IPS-NIHi7 (cell line): ENCODE measurements around the gene DNMT3L.
"Not testable (repeated sequence)": the region's sequence is repeated elsewhere in the genome, so short reads cannot be mapped to it uniquely, and the experiment has no call there.

Experiments used
- DNase-seq: peaks from one replicate; pipeline ENCODE4 v3.0.0; 2012; ENCODE audit warnings: mixed read lengths; ENCODE audit errors: extremely low spot score

The DNMT3L gene

GRCh38 chr21:44249204-44250037 lies 12.3 kb downstream of the DNMT3L start:
- DNase-seq = not testable (repeated sequence)

GRCh38 chr21:44247904-44248303 lies 13.8 kb downstream of the DNMT3L start:
- DNase-seq = not testable (repeated sequence)

GRCh38 chr21:44243980-44244379 lies 17.7 kb downstream of the DNMT3L start:
- not testable (repeated sequence) for DNase-seq

- not testable (repeated sequence) for DNase-seq
Measured at GRCh38 chr21:44241281-44241680, 20.4 kb downstream of the DNMT3L start.

- not testable (repeated sequence) for DNase-seq
Measured at GRCh38 chr21:44240842-44241241, 20.9 kb downstream of the DNMT3L start, which contains the start of gene ICOSLG. ICOSLG (minus strand) TSS chr21:44240943; CDS start chr21:44240817, 126 bp downstream.

GRCh38 chr21:44240353-44240752 lies 21.3 kb downstream of the DNMT3L start:
- DNase-seq = not testable (repeated sequence)

GRCh38 chr21:44229561-44229960 lies 32.1 kb downstream of the DNMT3L start:
- not testable (repeated sequence) for DNase-seq

GRCh38 chr21:44228109-44228508 lies 33.6 kb downstream of the DNMT3L start:
- DNase-seq = not testable (repeated sequence)

GRCh38 chr21:44227614-44228013 lies 34.1 kb downstream of the DNMT3L start:
- DNase-seq = not testable (repeated sequence)

GRCh38 chr21:44225605-44226004 lies 36.1 kb downstream of the DNMT3L start:
- not testable (repeated sequence) for DNase-seq

- DNase-seq = not testable (repeated sequence)
Measured at GRCh38 chr21:44223334-44223733, 38.4 kb downstream of the DNMT3L start.

- DNase-seq = not testable (repeated sequence)
Measured at GRCh38 chr21:44220674-44221073, 41.0 kb downstream of the DNMT3L start.

GRCh38 chr21:44218461-44218860 lies 43.2 kb downstream of the DNMT3L start:
- DNase-seq = not testable (repeated sequence)

GRCh38 chr21:44211978-44212377 lies 49.7 kb downstream of the DNMT3L start:
- DNase-seq = not testable (repeated sequence)

GRCh38 chr21:44211574-44211973 lies 50.1 kb downstream of the DNMT3L start:
- DNase-seq = not testable (repeated sequence)

- DNase-seq = not testable (repeated sequence)
Measured at GRCh38 chr21:44207860-44208646, 53.6 kb downstream of the DNMT3L start.

- not testable (repeated sequence) for DNase-seq
Measured at GRCh38 chr21:44206698-44207676, 54.7 kb downstream of the DNMT3L start.

- DNase-seq = not testable (repeated sequence)
Measured at GRCh38 chr21:44206187-44206586, 55.5 kb downstream of the DNMT3L start.

GRCh38 chr21:44202590-44203299 lies 59.0 kb downstream of the DNMT3L start:
- DNase-seq = not testable (repeated sequence)

GRCh38 chr21:44199997-44200396 lies 61.7 kb downstream of the DNMT3L start:
- not testable (repeated sequence) for DNase-seq
